Testis (tissue), 2 donors: Measurements from ENCODE around the gene INO80.

Experiments
- CTCF ChIP-seq, 3 experiments: fragments of 450-650 bp in 2 of 3; fragments of 200-600 bp in 1 of 3; sonication (generic) in 1 of 3; IDR thresholded peaks; one replicate each; pipeline ENCODE4 v1.5.1; 2016 to 2019; ENCODE audit warnings: antibody characterized with exemption in 3 of 3, mild to moderate bottlenecking in 2 of 3, moderate library complexity in 1 of 3
- POLR2A ChIP-seq: fragments of 450-650 bp; IDR thresholded peaks from one replicate; pipeline ENCODE4 v1.6.1; 2017; ENCODE audit warnings: antibody characterized with exemption, mild to moderate bottlenecking, moderate library complexity

GRCh38 chr15:41079717-41080116 is 36.4 kb downstream of the INO80 start:
- TF ChIP-seq CTCF (IDR thresholded peaks at IDR 0.05) (no peak), POLR2A (no peak)
